Mucosa of rectum (tissue), 2 donors: Measurements from ENCODE around the gene PNMT.
A peak's percentile ranks its signal among the peaks of the same experiment; 100 is the strongest.

ENCODE experiments used
- H3K27ac ChIP-seq, 2 donors: one replicate each; pipeline ENCODE4 v1.7.0; 2013; ENCODE audit warnings: inconsistent platforms in 2 of 2, low read depth in 2 of 2, low read length in 2 of 2
- H3K27me3 ChIP-seq, 2 donors: one replicate each; pipeline ENCODE4 v1.7.0; 2013; ENCODE audit warnings: low read length in 2 of 2; ENCODE audit not compliant: control insufficient read depth in 2 of 2, insufficient read depth in 2 of 2
- H3K36me3 ChIP-seq, 2 donors: one replicate each; pipeline ENCODE4 v1.7.0; 2013; ENCODE audit warnings: low read length in 2 of 2; ENCODE audit not compliant: control insufficient read depth in 2 of 2, insufficient read depth in 2 of 2
- H3K4me1 ChIP-seq, 2 donors: one replicate each; pipeline ENCODE4 v1.7.0; 2013; ENCODE audit warnings: low read length in 2 of 2, mild to moderate bottlenecking in 1 of 2; ENCODE audit not compliant: control insufficient read depth in 2 of 2, insufficient read depth in 2 of 2
- H3K4me3 ChIP-seq, 2 donors: one replicate each; pipeline ENCODE4 v1.7.0; 2013; ENCODE audit warnings: low read length in 2 of 2
- H3K9ac ChIP-seq, 2 donors: one replicate each; pipeline ENCODE4 v1.7.0; 2013; ENCODE audit warnings: low read length in 2 of 2, low read depth in 1 of 2, mild to moderate bottlenecking in 1 of 2
- H3K9me3 ChIP-seq, 2 donors: one replicate each; pipeline ENCODE4 v1.7.0; 2013; ENCODE audit warnings: low read length in 2 of 2; ENCODE audit not compliant: control insufficient read depth in 2 of 2
- donor health status: healthy.
- donor health status: Normal muscosa, but diverticular disease.

Gene PNMT

GRCh38 chr17:39662551-39663339 lies 5.5 kb upstream of the PNMT start:
- Histone ChIP-seq H3K36me3 (peaks cover 32 to 34% of the 10 kb centered on the region in 2 donors), H3K27ac (peak overlapping the region; percentile 72 to 82), H3K9ac (peak overlapping the region in 1 of 2 donors; percentile 23)

DNA sequence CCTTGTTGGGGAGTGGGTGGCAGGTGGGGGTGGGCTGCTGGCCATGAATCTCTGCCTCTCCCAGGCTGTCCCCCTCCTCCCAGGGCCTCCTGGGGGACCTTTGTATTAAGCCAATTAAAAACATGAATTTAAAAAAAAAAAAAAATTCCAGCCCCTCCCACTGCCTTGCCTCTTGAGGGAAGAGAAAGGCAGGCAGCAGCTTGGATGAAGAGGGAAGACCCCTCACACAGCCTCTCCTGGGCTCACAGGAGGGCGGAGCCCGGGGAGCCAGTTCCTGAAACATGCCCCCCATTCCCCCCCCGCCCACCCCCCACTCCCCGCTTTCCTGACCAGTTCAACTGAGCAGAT lies 4.9 kb upstream of the PNMT start:
- peak overlapping the region; percentile 72 to 82 for H3K27ac ChIP-seq
- peaks cover 27 to 28% of the 10 kb centered on the region in 2 donors for H3K36me3 ChIP-seq
- H3K27me3 ChIP-seq, result peaks cover 8 to 11% of the 10 kb centered on the region in 2 donors
- H3K9ac ChIP-seq, result peak overlapping the region in 1 of 2 donors; percentile 48
- no peak overlapping the region for H3K4me3 ChIP-seq
- H3K4me1 ChIP-seq, result peaks cover 28 to 38% of the 10 kb centered on the region in 2 donors
- no peaks in the 10 kb centered on the region for H3K9me3 ChIP-seq

More at GRCh38 chr17:39662551-39663339, 5.5 kb upstream of the PNMT start:
- Histone ChIP-seq H3K27me3 (peaks cover 8 to 11% of the 10 kb centered on the region in 2 donors), H3K9me3 (no peaks in the 10 kb centered on the region), H3K4me3 (peak overlapping the region in 1 of 2 donors; percentile 5), H3K4me1 (peaks cover 27 to 38% of the 10 kb centered on the region in 2 donors)

DNA sequence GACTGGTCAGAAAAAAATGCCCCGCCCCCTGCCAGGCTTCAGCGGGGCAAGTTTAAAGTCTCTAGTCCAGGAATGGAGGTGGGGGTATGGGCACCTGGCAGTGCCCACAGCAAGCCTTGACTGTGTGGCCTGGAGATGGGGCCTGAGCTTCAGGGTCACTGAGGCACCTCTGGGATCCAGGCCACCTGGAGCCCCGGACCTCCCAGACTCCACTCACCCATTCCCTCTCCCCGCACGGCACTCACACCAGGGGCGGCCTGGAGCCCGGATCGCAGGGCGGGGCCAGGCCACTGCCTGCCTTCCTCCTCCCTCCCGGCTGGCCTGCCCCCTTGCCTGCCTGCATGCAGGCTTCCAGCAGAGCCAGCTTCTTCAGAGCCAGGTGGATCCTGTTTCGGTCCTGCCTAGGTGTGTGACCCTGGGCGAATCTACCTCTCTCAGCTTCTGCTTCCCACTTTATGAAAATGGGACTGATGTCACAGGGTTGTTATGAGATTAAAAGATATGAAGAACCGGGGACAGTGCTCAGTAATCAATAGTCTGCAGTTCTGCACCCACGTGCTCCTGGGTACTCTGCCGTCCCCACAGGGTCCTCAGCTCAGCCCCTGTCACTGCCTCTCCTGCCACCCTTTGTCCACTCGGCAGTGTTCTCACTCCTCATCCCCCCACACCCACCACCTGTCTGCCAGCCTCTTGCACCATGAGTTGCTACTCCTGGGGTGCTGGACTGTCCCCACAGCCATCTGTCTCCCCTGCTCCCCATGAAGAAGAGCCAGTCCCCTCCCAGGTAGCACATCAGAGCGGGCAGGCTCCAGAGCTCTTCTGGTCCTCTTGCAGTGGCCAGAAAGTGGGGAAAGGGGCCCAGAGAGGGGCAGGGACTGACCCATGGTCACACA lies 4.3 kb upstream of the PNMT start:
- Histone ChIP-seq H3K4me3 (no peak overlapping the region), H3K4me1 (peaks cover 33 to 40% of the 10 kb centered on the region in 2 donors), H3K27ac (peak overlapping the region; percentile 52 to 82), H3K27me3 (peaks cover 8 to 15% of the 10 kb centered on the region in 2 donors), H3K9me3 (no peaks in the 10 kb centered on the region), H3K36me3 (peaks cover 20 to 24% of the 10 kb centered on the region in 2 donors), H3K9ac (peak overlapping the region; percentile 6 to 48)

- peaks cover 19 to 20% of the 10 kb centered on the region in 2 donors for H3K36me3 ChIP-seq
- H3K9ac ChIP-seq, result peak within 1 kb of the TSS in 1 of 2 donors; percentile 48
- H3K4me1 ChIP-seq, result peaks cover 33 to 40% of the 10 kb centered on the region in 2 donors
- H3K27ac ChIP-seq, result no peak within 1 kb of the TSS
- peaks cover 8 to 18% of the 10 kb centered on the region in 2 donors for H3K27me3 ChIP-seq
- no peaks in the 10 kb centered on the region for H3K9me3 ChIP-seq
- no peak within 1 kb of the TSS for H3K4me3 ChIP-seq
Observed at GRCh38 chr17:39664581-39665561, 3.4 kb upstream of the PNMT start, which contains the start of gene TCAP. Gene TCAP, plus strand, starts transcription at chr17:39665349. Its CDS starts 11 bp downstream, at chr17:39665360.

GRCh38 chr17:39665642-39666224 lies 2.5 kb upstream of the PNMT start:
- Histone ChIP-seq H3K36me3 (peaks cover 12 to 13% of the 10 kb centered on the region in 2 donors), H3K4me1 (peaks cover 33 to 40% of the 10 kb centered on the region in 2 donors), H3K4me3 (no peak overlapping the region), H3K27ac (no peak overlapping the region), H3K9me3 (no peaks in the 10 kb centered on the region), H3K27me3 (peaks cover 14 to 19% of the 10 kb centered on the region in 2 donors), H3K9ac (no peak overlapping the region)

GRCh38 chr17:39666231-39666600 lies 2.0 kb upstream of the PNMT start:
- no peak overlapping the region for H3K27ac ChIP-seq
- no peaks in the 10 kb centered on the region for H3K9me3 ChIP-seq
- H3K4me3 ChIP-seq, result no peak overlapping the region
- peaks cover 33 to 40% of the 10 kb centered on the region in 2 donors for H3K4me1 ChIP-seq
- peaks cover 7 to 9% of the 10 kb centered on the region in 2 donors for H3K36me3 ChIP-seq
- peaks cover 15 to 19% of the 10 kb centered on the region in 2 donors for H3K27me3 ChIP-seq
- no peak overlapping the region for H3K9ac ChIP-seq

DNA sequence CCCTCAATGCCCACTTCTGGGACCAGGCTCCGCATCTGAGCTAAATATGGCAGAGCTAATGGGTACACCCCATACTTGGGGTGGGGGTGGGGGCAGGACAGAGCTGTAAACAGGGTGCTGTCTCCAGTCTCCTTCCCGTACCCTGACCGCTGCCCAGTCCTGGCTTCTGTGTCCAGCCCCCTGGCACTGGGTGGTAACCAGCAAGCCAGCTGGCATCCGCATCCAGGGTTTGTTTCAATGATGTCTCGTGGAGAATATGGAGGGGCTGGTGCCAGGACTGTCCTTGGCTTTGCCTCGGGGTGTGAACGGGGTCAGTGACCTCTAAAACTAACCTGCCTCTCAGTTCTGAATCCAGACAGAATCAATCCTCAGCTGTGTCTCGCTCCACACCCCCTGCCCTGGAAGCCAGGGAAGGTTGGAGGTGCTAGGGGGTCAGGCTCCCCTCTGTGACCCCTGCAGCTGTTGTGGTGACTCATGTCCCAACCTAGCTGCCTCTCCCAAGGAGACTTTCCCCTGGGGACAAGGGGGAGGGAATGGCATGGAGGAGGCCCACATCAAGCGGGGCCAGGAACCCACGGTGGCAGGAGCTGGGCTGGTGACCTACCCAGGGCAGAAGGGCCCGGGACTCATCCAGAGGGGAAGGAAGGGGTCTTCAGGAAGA lies 1.5 kb upstream of the PNMT start:
- no peak overlapping the region for H3K27ac ChIP-seq
- H3K36me3 ChIP-seq, result peaks cover 4 to 6% of the 10 kb centered on the region in 2 donors
- no peak overlapping the region for H3K9ac ChIP-seq
- H3K27me3 ChIP-seq, result peaks cover 15 to 19% of the 10 kb centered on the region in 2 donors
- peaks cover 37 to 44% of the 10 kb centered on the region in 2 donors for H3K4me1 ChIP-seq
- H3K9me3 ChIP-seq, result no peaks in the 10 kb centered on the region
- no peak overlapping the region for H3K4me3 ChIP-seq

- H3K9me3 ChIP-seq, result no peaks in the 10 kb centered on the region
- peaks cover 15 to 19% of the 10 kb centered on the region in 2 donors for H3K27me3 ChIP-seq
- H3K9ac ChIP-seq, result no peak overlapping the region
- H3K4me1 ChIP-seq, result peaks cover 38 to 44% of the 10 kb centered on the region in 2 donors
- peaks cover 0 to 6% of the 10 kb centered on the region in 2 donors for H3K36me3 ChIP-seq
- no peak overlapping the region for H3K4me3 ChIP-seq
- H3K27ac ChIP-seq, result no peak overlapping the region
Observed at GRCh38 chr17:39667262-39667944, 850 bp upstream of the PNMT start.
